Sigmoid colon (tissue), 4 donors: ENCODE measurements around the gene SDHAF2.
"Not testable (repeated sequence)": the region's sequence is repeated elsewhere in the genome, so short reads cannot be mapped to it uniquely, and the experiment has no call there.

Experiments
- CTCF ChIP-seq, 4 experiments: fragments of 450-650 bp in 3 of 4; fragments of 200-600 bp in 1 of 4; IDR thresholded peaks; one replicate each; pipeline ENCODE4 v1.5.1; 2016 to 2019; ENCODE audit warnings: antibody characterized with exemption in 4 of 4, mild to moderate bottlenecking in 3 of 4, moderate library complexity in 2 of 4
- POLR2AphosphoS5 ChIP-seq, 4 donors: sonication (generic); formaldehyde crosslinking; IDR thresholded peaks; one replicate each; pipeline ENCODE4 v1.6.1; 2017; ENCODE audit warnings: antibody characterized with exemption in 4 of 4

GRCh38 chr11:61383859-61384258 is 46.1 kb upstream of the SDHAF2 start:
- TF ChIP-seq CTCF, POLR2AphosphoS5 (IDR thresholded peaks at IDR 0.05): not testable (repeated sequence)
